CD4-positive, alpha-beta T cell (primary cell): ENCODE data around the gene MPO. TPM values are rescaled to one million over a fixed set of nuclear protein-coding genes. Genes with fewer than 3 reads are reported as not detected.

ENCODE experiments used
- ATAC-seq: fragments of 200-7000 bp; cut with Tn5 transposase; one replicate; pipeline ENCODE4 v1.10.0; 2022; ENCODE audit warnings: mild to moderate bottlenecking; ENCODE audit not compliant: poor library complexity
- CTCF ChIA-PET: fragments of 350-600 bp; sonication (Branson Sonifier 250); formaldehyde crosslinking; loops from one replicate; lab custom pipeline; 2021; ENCODE audit warnings: antibody characterized with exemption, inconsistent platforms; lab: Charles Lee
- POLR2A ChIA-PET: fragments of 350-600 bp; sonication (Branson Sonifier 250); formaldehyde crosslinking; loops from one replicate; lab custom pipeline; 2021; ENCODE audit warnings: antibody characterized with exemption, inconsistent platforms; lab: Charles Lee
- DNase-seq, 14 experiments: peaks; one replicate each; pipeline ENCODE4 v3.0.0-alpha.2; 2013 to 2020; ENCODE audit warnings: mixed read lengths in 2 of 14
- H3K27ac ChIP-seq, 2 donors: one replicate each; pipeline versions ENCODE4 v1.5.1 to v1.7.0; 2013; ENCODE audit warnings: low read length in 2 of 2, low read depth in 1 of 2, mild to moderate bottlenecking in 1 of 2
- H3K27me3 ChIP-seq, 2 experiments: 1 replicate in 1 of 2; 2 replicates in 1 of 2; pipeline versions ENCODE4 v1.6.1 to v1.7.0; 2013; ENCODE audit warnings: low read length in 2 of 2, control low read depth in 1 of 2, mild to moderate bottlenecking in 1 of 2, moderate library complexity in 1 of 2; ENCODE audit not compliant: insufficient read depth in 2 of 2, control insufficient read depth in 1 of 2
- H3K36me3 ChIP-seq: one replicate; pipeline ENCODE4 v1.6.1; 2013; ENCODE audit warnings: low read length, control low read depth; ENCODE audit not compliant: insufficient read depth
- H3K4me1 ChIP-seq: one replicate; pipeline ENCODE4 v1.6.1; 2013; ENCODE audit warnings: low read length, control low read depth; ENCODE audit not compliant: insufficient read depth
- H3K4me3 ChIP-seq: one replicate; pipeline ENCODE4 v1.5.1; 2013; ENCODE audit warnings: mild to moderate bottlenecking, low read length, moderate library complexity
- H3K9me3 ChIP-seq, 2 experiments: 1 replicate in 1 of 2; 2 replicates in 1 of 2; pipeline versions ENCODE4 v1.6.1 to v1.7.0; 2013; ENCODE audit warnings: low read length in 2 of 2, mild to moderate bottlenecking in 2 of 2, control low read depth in 1 of 2, moderate library complexity in 1 of 2; ENCODE audit not compliant: control insufficient read depth in 1 of 2, insufficient read depth in 1 of 2
- H3K27ac Mint-ChIP-seq: one replicate; pipeline ENCODE4 v1.8.0; 2020; ENCODE audit warnings: mixed read lengths
- H3K27me3 Mint-ChIP-seq: one replicate; pipeline ENCODE4 v1.8.0; 2021; ENCODE audit warnings: mixed read lengths
- H3K36me3 Mint-ChIP-seq: one replicate; pipeline ENCODE4 v1.8.0; 2021; ENCODE audit warnings: low read depth, mixed read lengths
- H3K4me1 Mint-ChIP-seq: one replicate; pipeline ENCODE4 v1.8.0; 2021; ENCODE audit warnings: low read depth, mixed read lengths
- H3K4me3 Mint-ChIP-seq: one replicate; pipeline ENCODE4 v1.8.0; 2020; ENCODE audit warnings: mild to moderate bottlenecking, mixed read lengths
- H3K9me3 Mint-ChIP-seq: one replicate; pipeline ENCODE4 v1.8.0; 2020; ENCODE audit warnings: mixed read lengths
- intact Hi-C, 2 experiments: fragments of 100-400 bp; cut with DNase I in 1 of 2; cut with micrococcal nuclease in 1 of 2; formaldehyde crosslinking; loops; one replicate each; pipeline versions ENCODE4 v1.15.1 to v1.9.0; 2023 to 2025; cut with DNase I, micrococcal nuclease
- total RNA-seq, 174 experiments: library from RNA in 2 of 174; stranded (reverse) in 2 of 174; gene quantifications; one replicate each; pipeline ENCODE4 v1.2.3 and lab custom pipeline; 2021 to 2026
- TF ChIP-seq, protein P1 (sequence below): fragments of 200-600 bp; IDR thresholded peaks from one replicate; pipeline ENCODE4 v1.8.0; 2022; ENCODE audit warnings: antibody characterized with exemption, mild to moderate bottlenecking

The MPO gene
- total RNA-seq, 2 experiments from 2014 or later = 0.77 TPM; not detected in 1

DNA sequence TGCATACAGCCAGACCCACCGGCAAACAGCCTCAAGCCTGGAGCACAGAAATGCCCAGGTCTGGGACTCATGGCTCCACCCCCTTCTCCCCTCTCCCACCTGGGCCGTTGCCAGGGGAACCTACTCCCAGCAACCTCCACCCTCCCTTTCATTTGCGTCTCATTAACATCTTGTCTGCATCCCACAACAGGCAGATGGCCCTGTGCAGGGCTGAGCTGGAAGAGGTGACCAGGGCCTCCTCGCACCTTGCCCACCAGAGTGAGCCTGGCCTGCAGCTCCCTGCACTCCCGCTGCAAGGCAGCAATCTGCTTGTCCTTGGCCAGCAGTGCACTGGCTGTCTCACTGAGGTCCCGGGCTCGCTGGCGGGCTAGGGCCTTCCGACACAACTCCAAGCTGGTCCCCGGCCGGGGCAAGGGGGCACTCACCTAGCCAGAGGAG, 44.6 kb upstream of the MPO start:
- H3K4me1 Mint-ChIP-seq = peaks cover 45% of the 10 kb centered on the region
- no peak overlapping the region for H3K27ac ChIP-seq
- CTCF ChIA-PET = interaction anchor here (1.3 to 4.1 kb wide), 3 partner anchors 8 to 92 kb away, joined by 4 to 54 read pairs (median 9); partner anchors contain the start of gene RNF43
- H3K36me3 Mint-ChIP-seq = peaks cover 23% of the 10 kb centered on the region
- no peak overlapping the region for H3K4me3 ChIP-seq
- POLR2A ChIA-PET = interaction anchor here (1.8 to 22.3 kb wide), 5 partner anchors 7 to 162 kb away, joined by 6 to 1359 read pairs (median 92); partner anchors contain the start of genes HSF5, RNF43 and SUPT4H1
- no peak overlapping the region for H3K4me3 Mint-ChIP-seq
- ATAC-seq (no peak), DNase-seq (no peak)
- intact Hi-C loops = no loop called here
- no peaks in the 10 kb centered on the region for H3K27me3 Mint-ChIP-seq
- H3K9me3 Mint-ChIP-seq = no peaks in the 10 kb centered on the region
- no peak overlapping the region for H3K27ac Mint-ChIP-seq
- H3K36me3 ChIP-seq = peaks cover 17% of the 10 kb centered on the region
- TF ChIP-seq, protein P1, sequence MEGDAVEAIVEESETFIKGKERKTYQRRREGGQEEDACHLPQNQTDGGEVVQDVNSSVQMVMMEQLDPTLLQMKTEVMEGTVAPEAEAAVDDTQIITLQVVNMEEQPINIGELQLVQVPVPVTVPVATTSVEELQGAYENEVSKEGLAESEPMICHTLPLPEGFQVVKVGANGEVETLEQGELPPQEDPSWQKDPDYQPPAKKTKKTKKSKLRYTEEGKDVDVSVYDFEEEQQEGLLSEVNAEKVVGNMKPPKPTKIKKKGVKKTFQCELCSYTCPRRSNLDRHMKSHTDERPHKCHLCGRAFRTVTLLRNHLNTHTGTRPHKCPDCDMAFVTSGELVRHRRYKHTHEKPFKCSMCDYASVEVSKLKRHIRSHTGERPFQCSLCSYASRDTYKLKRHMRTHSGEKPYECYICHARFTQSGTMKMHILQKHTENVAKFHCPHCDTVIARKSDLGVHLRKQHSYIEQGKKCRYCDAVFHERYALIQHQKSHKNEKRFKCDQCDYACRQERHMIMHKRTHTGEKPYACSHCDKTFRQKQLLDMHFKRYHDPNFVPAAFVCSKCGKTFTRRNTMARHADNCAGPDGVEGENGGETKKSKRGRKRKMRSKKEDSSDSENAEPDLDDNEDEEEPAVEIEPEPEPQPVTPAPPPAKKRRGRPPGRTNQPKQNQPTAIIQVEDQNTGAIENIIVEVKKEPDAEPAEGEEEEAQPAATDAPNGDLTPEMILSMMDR = no peak
- peaks cover 53% of the 10 kb centered on the region for H3K4me1 ChIP-seq
- no peaks in the 10 kb centered on the region for H3K9me3 ChIP-seq
- H3K27me3 ChIP-seq = no peaks in the 10 kb centered on the region

DNA sequence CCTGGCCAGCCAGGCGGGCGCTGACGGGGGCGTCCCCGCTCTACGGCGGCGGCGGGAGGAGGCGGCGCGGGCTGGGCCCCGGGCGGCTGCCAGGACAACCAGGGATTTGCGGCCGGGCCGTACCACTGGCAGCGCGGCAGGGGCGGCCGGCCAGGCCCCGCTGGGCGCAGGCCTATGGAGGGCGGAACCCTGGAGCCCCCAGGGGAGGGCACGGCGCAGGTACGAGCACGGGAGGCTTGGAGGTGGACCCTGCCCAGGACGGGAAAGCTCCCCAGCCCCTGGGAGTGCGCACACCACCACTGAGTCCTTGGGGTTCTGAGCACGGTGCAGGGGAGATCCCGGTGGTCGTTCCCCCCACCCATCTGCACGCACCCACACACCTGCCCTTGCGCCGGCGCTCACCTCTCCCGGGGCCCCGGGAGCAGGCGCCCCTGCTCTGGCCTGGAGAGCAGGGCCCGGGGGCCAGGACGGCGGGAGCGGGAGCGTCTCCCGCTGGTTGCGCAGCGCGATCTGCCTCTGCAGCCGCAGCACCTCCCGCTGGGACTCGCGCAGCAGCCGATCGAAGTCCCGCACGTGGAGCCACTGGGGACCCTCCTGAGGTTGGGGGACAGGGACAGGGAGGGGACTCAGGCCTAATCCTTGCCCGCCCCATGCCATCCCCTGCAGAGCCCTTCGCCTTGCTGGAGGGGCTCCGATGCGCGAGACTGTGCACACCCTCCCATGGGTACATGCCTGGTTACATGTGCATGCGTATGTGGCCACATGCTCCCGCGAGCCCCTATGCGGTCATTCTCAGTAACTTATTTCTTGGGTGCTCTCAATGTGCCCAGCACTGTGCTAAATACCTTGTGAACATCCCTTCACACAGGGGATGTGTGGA, 43.9 kb upstream of the MPO start:
- Histone ChIP-seq H3K27me3 (no peaks in the 10 kb centered on the region), H3K9me3 (no peaks in the 10 kb centered on the region), H3K4me3 (no peak overlapping the region), H3K4me1 (peaks cover 52% of the 10 kb centered on the region), H3K36me3 (peaks cover 11% of the 10 kb centered on the region), H3K27ac (no peak overlapping the region)
- intact Hi-C loops = no loop called here
- H3K27ac Mint-ChIP-seq = no peak overlapping the region
- ChIA-PET CTCF (interaction anchor here (1.2 to 4.1 kb wide), 3 partner anchors 7 to 20 kb away, joined by 4 to 54 read pairs (median 9); no protein-coding TSS in a partner anchor), POLR2A (interaction anchor here (1.8 to 22.3 kb wide), 5 partner anchors 7 to 163 kb away, joined by 6 to 1359 read pairs (median 92); partner anchors contain the start of genes HSF5, RNF43 and SUPT4H1)
- H3K4me3 Mint-ChIP-seq = no peak overlapping the region
- no peaks in the 10 kb centered on the region for H3K9me3 Mint-ChIP-seq
- ATAC-seq (no peak), DNase-seq (no peak)
- H3K4me1 Mint-ChIP-seq = peaks cover 38% of the 10 kb centered on the region
- H3K36me3 Mint-ChIP-seq = peaks cover 17% of the 10 kb centered on the region
- H3K27me3 Mint-ChIP-seq = no peaks in the 10 kb centered on the region
- TF ChIP-seq, protein P1 = no peak

DNA sequence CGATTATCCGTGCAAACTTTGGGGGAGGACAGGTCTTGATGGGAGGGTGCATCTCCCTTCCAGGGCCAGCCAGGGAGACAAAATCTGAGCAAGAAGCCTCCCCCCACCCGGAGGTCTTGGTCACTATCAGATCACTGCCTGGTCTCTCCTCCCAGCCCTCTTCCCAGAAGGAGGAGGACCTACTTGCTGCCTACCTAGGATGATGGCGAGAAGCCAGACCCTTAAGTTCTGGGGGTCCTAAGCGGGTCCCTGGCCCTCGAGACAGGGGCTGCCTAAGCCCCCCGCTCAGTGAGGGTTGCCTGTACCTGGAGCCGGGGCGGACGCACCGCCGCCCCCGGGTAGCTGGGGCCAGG, 43.3 kb upstream of the MPO start:
- H3K4me1 Mint-ChIP-seq = peaks cover 32% of the 10 kb centered on the region
- peaks cover 11% of the 10 kb centered on the region for H3K36me3 Mint-ChIP-seq
- DNase-seq (no peak), ATAC-seq (no peak)
- no peaks in the 10 kb centered on the region for H3K9me3 Mint-ChIP-seq
- POLR2A ChIA-PET = interaction anchor here (8.7 to 22.3 kb wide), 2 partner anchors 15 to 29 kb away, joined by 157 to 1359 read pairs; partner anchors contain the start of gene SUPT4H1
- no peak overlapping the region for H3K27ac ChIP-seq
- no peak overlapping the region for H3K4me3 Mint-ChIP-seq
- H3K4me3 ChIP-seq = no peak overlapping the region
- H3K9me3 ChIP-seq = no peaks in the 10 kb centered on the region
- intact Hi-C loops = no loop called here
- H3K36me3 ChIP-seq = peaks cover 9% of the 10 kb centered on the region
- peaks cover 46% of the 10 kb centered on the region for H3K4me1 ChIP-seq
- no peaks in the 10 kb centered on the region for H3K27me3 Mint-ChIP-seq
- TF ChIP-seq, protein P1 = no peak
- H3K27me3 ChIP-seq = no peaks in the 10 kb centered on the region
- CTCF ChIA-PET = interaction anchor here (1.2 kb wide), 1 partner anchor 21 kb away, joined by 4 read pairs; no protein-coding TSS in a partner anchor
- H3K27ac Mint-ChIP-seq = no peak overlapping the region
